GM19193 (cell line): ENCODE measurements around the gene SVIP.

Source experiments
- POLR2A ChIP-seq: IDR thresholded peaks from 4 replicates; pipeline ENCODE4 v1.6.1; 2011; ENCODE audit not compliant: insufficient read depth, insufficient read length; ENCODE audit errors: extremely low read depth

Gene SVIP

GRCh38 chr11:22774716-22775115 is 54.9 kb downstream of the SVIP start:
- TF ChIP-seq POLR2A, result no peak

GRCh38 chr11:22769081-22769480 is 60.5 kb downstream of the SVIP start:
- TF ChIP-seq POLR2A, result no peak
